Measurements from ENCODE around the gene KPNA1. TPM values are rescaled to one million over a fixed set of nuclear protein-coding genes. Genes with fewer than 3 reads are reported as not detected.
"Not testable (repeated sequence)": the region's sequence is repeated elsewhere in the genome, so short reads cannot be mapped to it uniquely, and the experiment has no call there.

The KPNA1 gene
- total and polyA plus RNA-seq, 2 experiments from 2014 or later, result 34.0 to 62.6 TPM

- H3K79me2 ChIP-seq (ENCODE audit: insufficient read depth), result peaks cover 73% of the 10 kb centered on the region
- H3K27ac ChIP-seq, result no peak overlapping the region
- no peaks in the 10 kb centered on the region for H3K9me2 ChIP-seq (ENCODE audit: insufficient read depth)
- no peaks in the 10 kb centered on the region for H3K9me3 ChIP-seq (ENCODE audit: low read depth)
- H3K9ac ChIP-seq, result no peak overlapping the region
- 87 to 93% methylated on average over 3 of the region's 3 CpGs for WGBS, 2 experiments (ENCODE audit: low coverage in 1 of 2, low lambda C conversion rate in 2 of 2, missing lambda C conversion rate in 2 of 2)
- no peaks in the 10 kb centered on the region for H4K20me1 ChIP-seq (ENCODE audit: insufficient read depth)
- H3K4me1 ChIP-seq (ENCODE audit: insufficient read depth), result 0 out of 2 replicates have a peak, but pooled peaks cover 3% of the 10 kb centered on the region
- DNase-seq, result no peak
- H3K27me3 ChIP-seq (replicated peaks; ENCODE audit: insufficient read depth), result no peaks in the 10 kb centered on the region
- H2AFZ ChIP-seq, result no peak overlapping the region
- 0 out of 2 replicates have a peak, but pooled peaks cover 5% of the 10 kb centered on the region for H3F3A ChIP-seq (ENCODE audit: insufficient read depth)
- TF ChIP-seq EZH2phosphoT487 (IDR thresholded peaks at IDR 0.05; ENCODE audit: insufficient read depth, low read depth) (no peak), EZH2 (IDR thresholded peaks at IDR 0.05; ENCODE audit: insufficient read depth, poor library complexity, severe bottlenecking) (no peak)
- in situ Hi-C loops (cut with MboI), result loop anchor here (25.0 kb wide), 1 partner anchor 236 kb away; the partner anchor contains the start of gene PARP14
- no peak overlapping the region for H3K4me2 ChIP-seq (ENCODE audit: unreplicated experiment)
- peaks cover 60% of the 10 kb centered on the region for H3K36me3 ChIP-seq (ENCODE audit: low read depth)
- no peak overlapping the region for H3K4me3 ChIP-seq
Measured at GRCh38 chr3:122451371-122451770, 63.4 kb downstream of the KPNA1 start.

- H3K9ac ChIP-seq; H3F3A ChIP-seq (ENCODE audit: insufficient read depth); H3K4me1 ChIP-seq (ENCODE audit: insufficient read depth); DNase-seq; H4K20me1 ChIP-seq (ENCODE audit: insufficient read depth); in situ Hi-C loops (cut with MboI); H3K4me3 ChIP-seq; H3K27me3 ChIP-seq (replicated peaks; ENCODE audit: insufficient read depth); H2AFZ ChIP-seq; H3K9me3 ChIP-seq (ENCODE audit: low read depth); H3K9me2 ChIP-seq (ENCODE audit: insufficient read depth); H3K27ac ChIP-seq; H3K4me2 ChIP-seq (ENCODE audit: unreplicated experiment): not testable (repeated sequence)
- H3K36me3 ChIP-seq (ENCODE audit: low read depth), result peaks cover 65% of the 10 kb centered on the region
- peaks cover 83% of the 10 kb centered on the region for H3K79me2 ChIP-seq (ENCODE audit: insufficient read depth)
- 93 to 94% methylated on average over 6 of the region's 6 CpGs for WGBS, 2 experiments (ENCODE audit: low coverage in 1 of 2, low lambda C conversion rate in 2 of 2, missing lambda C conversion rate in 2 of 2)
Measured at GRCh38 chr3:122448218-122448617, 66.5 kb downstream of the KPNA1 start.

GRCh38 chr3:122444491-122444887 is 70.2 kb downstream of the KPNA1 start:
- in situ Hi-C loops (cut with MboI); H3K27me3 ChIP-seq (replicated peaks; ENCODE audit: insufficient read depth); H3K4me1 ChIP-seq (ENCODE audit: insufficient read depth); H3K4me2 ChIP-seq (ENCODE audit: unreplicated experiment); H3K27ac ChIP-seq; H3K9me3 ChIP-seq (ENCODE audit: low read depth); DNase-seq; H3K9me2 ChIP-seq (ENCODE audit: insufficient read depth); H2AFZ ChIP-seq; H3F3A ChIP-seq (ENCODE audit: insufficient read depth); H4K20me1 ChIP-seq (ENCODE audit: insufficient read depth); H3K9ac ChIP-seq; H3K4me3 ChIP-seq: not testable (repeated sequence)
- 91 to 95% methylated on average over 5 of the region's 5 CpGs for WGBS, 2 experiments (ENCODE audit: low coverage in 1 of 2, low lambda C conversion rate in 2 of 2, missing lambda C conversion rate in 2 of 2)
- H3K36me3 ChIP-seq (ENCODE audit: low read depth), result peaks cover 63% of the 10 kb centered on the region
- peaks cover 94% of the 10 kb centered on the region for H3K79me2 ChIP-seq (ENCODE audit: insufficient read depth)

GRCh38 chr3:122443762-122444490 is 70.8 kb downstream of the KPNA1 start:
- H3K27ac ChIP-seq; in situ Hi-C loops (cut with MboI); H3K9me3 ChIP-seq (ENCODE audit: low read depth); H3F3A ChIP-seq (ENCODE audit: insufficient read depth); H2AFZ ChIP-seq; DNase-seq; H4K20me1 ChIP-seq (ENCODE audit: insufficient read depth); H3K9me2 ChIP-seq (ENCODE audit: insufficient read depth); H3K4me1 ChIP-seq (ENCODE audit: insufficient read depth); H3K9ac ChIP-seq; H3K27me3 ChIP-seq (replicated peaks; ENCODE audit: insufficient read depth); H3K4me3 ChIP-seq; H3K4me2 ChIP-seq (ENCODE audit: unreplicated experiment): not testable (repeated sequence)
- H3K79me2 ChIP-seq (ENCODE audit: insufficient read depth), result peaks cover 88% of the 10 kb centered on the region
- peaks cover 63% of the 10 kb centered on the region for H3K36me3 ChIP-seq (ENCODE audit: low read depth)
- WGBS, 2 experiments (ENCODE audit: low coverage in 1 of 2, low lambda C conversion rate in 2 of 2, missing lambda C conversion rate in 2 of 2), result 96 to 99% methylated on average over 11 of the region's 11 CpGs

GRCh38 chr3:122443090-122443489 is 71.6 kb downstream of the KPNA1 start:
- no peaks in the 10 kb centered on the region for H3K4me1 ChIP-seq (ENCODE audit: insufficient read depth)
- no peaks in the 10 kb centered on the region for H3K9me3 ChIP-seq (ENCODE audit: low read depth)
- no peak overlapping the region for H3K27ac ChIP-seq
- peaks cover 82% of the 10 kb centered on the region for H3K79me2 ChIP-seq (ENCODE audit: insufficient read depth)
- no peaks in the 10 kb centered on the region for H3K27me3 ChIP-seq (replicated peaks; ENCODE audit: insufficient read depth)
- WGBS, 2 experiments (ENCODE audit: low coverage in 1 of 2, low lambda C conversion rate in 2 of 2, missing lambda C conversion rate in 2 of 2), result 86 to 91% methylated on average over 10 of the region's 10 CpGs
- H3K9ac ChIP-seq, result no peak overlapping the region
- in situ Hi-C loops (cut with MboI), result no loop called here
- no peak overlapping the region for H3K4me3 ChIP-seq
- H3K4me2 ChIP-seq (ENCODE audit: unreplicated experiment), result no peak overlapping the region
- H3F3A ChIP-seq (ENCODE audit: insufficient read depth), result no peaks in the 10 kb centered on the region
- H2AFZ ChIP-seq, result no peak overlapping the region
- DNase-seq, result no peak
- H3K9me2 ChIP-seq (ENCODE audit: insufficient read depth), result no peaks in the 10 kb centered on the region
- no peaks in the 10 kb centered on the region for H4K20me1 ChIP-seq (ENCODE audit: insufficient read depth)
- H3K36me3 ChIP-seq (ENCODE audit: low read depth), result peaks cover 63% of the 10 kb centered on the region
- no peak for TF ChIP-seq EZH2phosphoT487 (IDR thresholded peaks at IDR 0.05; ENCODE audit: insufficient read depth, low read depth)
- TF ChIP-seq EZH2 (IDR thresholded peaks at IDR 0.05; ENCODE audit: insufficient read depth, poor library complexity, severe bottlenecking), result no peak

All from GM23248 (cell line).